NK-92 treated with Interleukin-12 subunit alpha and Interleukin-12 subunit beta, amount 100 ng/mL, for 24 hours (cell line): ENCODE measurements around the gene RUNX1.

Source experiments
- DNase-seq: peaks from one replicate; lab custom pipeline; 2025; lab: John Stamatoyannopoulos, UW

Gene RUNX1

GRCh38 chr21:34897828-34898227 lies 151.3 kb downstream of the RUNX1 start:
- DNase-seq, result no peak

DNA sequence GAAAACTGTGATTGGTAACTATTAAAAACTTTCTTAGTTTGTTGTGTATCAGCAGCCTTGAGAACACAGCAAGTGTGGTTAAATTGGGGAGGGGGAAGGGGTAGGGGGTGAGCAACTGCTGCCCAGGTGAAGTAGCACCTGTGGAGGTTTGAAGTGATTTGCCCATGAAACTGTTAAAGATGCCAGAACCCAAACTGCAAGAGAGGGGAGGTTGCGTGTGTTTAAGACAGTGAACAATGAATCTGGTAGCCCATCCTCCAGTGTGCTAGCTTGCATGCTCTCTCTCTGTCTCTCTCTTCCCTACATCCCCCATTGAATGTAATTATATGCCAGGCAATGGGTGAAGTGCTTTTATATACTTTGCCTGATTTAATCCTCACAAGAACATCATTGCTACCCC lies 154.7 kb downstream of the RUNX1 start:
- no peak for DNase-seq

- DNase-seq, result no peak
These were observed 156.9 kb downstream of the RUNX1 start for GRCh38 chr21:34892209-34892608.

GRCh38 chr21:34891613-34891943 lies 157.5 kb downstream of the RUNX1 start:
- no peak for DNase-seq

DNA sequence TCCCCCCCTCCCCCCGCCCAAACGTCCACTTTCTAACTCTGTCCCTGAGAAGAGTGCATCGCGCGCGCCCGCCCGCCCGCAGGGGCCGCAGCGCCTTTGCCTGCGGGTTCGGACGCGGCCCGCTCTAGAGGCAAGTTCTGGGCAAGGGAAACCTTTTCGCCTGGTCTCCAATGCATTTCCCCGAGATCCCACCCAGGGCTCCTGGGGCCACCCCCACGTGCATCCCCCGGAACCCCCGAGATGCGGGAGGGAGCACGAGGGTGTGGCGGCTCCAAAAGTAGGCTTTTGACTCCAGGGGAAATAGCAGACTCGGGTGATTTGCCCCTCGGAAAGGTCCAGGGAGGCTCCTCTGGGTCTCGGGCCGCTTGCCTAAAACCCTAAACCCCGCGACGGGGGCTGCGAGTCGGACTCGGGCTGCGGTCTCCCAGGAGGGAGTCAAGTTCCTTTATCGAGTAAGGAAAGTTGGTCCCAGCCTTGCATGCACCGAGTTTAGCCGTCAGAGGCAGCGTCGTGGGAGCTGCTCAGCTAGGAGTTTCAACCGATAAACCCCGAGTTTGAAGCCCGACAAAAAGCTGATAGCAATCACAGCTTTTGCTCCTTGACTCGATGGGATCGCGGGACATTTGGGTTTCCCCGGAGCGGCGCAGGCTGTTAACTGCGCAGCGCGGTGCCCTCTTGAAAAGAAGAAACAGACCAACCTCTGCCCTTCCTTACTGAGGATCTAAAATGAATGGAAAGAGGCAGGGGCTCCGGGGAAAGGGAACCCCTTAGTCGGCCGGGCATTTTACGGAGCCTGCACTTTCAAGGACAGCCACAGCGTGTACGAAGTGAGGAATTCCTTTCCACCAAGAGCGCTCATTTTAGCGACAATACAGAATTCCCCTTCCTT lies 158.1 kb downstream of the RUNX1 start:
- no peak for DNase-seq

- no peak for DNase-seq
These were observed 158.7 kb downstream of the RUNX1 start for GRCh38 chr21:34890470-34890723.

DNA sequence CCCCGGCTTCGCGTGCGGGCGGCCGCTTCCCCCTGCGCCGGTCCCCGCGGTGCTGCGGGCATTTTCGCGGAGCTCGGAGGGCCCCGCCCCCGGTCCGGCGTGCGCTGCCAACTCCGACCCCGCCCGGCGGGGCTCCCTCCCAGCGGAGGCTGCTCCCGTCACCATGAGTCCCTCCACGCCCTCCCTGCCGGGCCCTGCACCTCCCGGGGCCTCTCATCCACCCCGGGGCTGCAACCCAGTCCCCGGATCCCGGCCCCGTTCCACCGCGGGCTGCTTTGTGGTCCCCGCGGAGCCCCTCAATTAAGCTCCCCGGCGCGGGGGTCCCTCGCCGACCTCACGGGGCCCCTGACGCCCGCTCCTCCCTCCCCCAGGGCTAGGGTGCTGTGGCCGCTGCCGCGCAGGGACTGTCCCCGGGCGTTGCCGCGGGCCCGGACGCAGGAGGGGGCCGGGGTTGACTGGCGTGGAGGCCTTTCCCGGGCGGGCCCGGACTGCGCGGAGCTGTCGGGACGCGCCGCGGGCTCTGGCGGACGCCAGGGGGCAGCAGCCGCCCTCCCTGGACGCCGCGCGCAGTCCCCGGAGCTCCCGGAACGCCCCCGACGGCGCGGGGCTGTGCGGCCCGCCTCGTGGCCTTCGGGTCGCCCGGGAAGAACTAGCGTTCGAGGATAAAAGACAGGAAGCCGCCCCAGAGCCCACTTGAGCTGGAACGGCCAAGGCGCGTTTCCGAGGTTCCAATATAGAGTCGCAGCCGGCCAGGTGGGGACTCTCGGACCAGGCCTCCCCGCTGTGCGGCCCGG lies 159.2 kb downstream of the RUNX1 start:
- DNase-seq, result peak; percentile 80

- DNase-seq, result peak; percentile 66
These were observed 159.8 kb downstream of the RUNX1 start for GRCh38 chr21:34889320-34889675.

DNA sequence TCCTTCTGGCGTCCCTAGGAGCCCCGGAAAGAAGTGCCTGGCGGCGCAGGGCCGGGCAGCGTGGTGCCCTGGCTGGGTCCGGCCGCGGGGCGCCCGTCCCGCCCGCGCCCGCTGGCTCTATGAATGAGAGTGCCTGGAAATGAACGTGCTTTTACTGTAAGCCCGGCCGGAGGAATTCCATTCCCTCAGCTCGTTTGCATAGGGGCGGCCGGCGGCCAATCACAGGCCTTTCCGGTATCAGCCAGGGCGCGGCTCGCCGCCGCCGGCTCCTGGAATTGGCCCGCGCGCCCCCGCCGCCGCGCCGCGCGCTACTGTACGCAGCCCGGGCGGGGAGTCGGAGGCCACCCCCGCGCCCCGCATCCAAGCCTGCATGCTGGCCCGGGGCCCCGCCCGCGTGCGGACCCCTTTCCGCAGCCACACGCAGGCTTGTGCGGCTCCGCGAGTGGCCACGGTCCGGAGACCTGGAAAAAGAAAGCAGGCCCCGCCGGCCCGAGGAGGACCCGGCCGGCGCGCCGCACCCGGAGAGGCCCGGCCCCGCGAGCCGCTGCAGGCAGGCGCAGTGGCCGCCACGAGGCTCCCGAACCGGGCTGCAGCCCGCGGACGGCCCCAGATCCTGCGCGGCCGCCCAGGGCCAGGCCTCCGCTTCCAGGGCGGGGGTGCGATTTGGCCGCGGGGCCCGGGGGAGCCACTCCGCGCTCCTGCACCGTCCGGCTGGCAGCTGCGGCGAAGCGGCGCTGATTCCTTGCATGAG lies 160.4 kb downstream of the RUNX1 start:
- peak; percentile 88 for DNase-seq

DNA sequence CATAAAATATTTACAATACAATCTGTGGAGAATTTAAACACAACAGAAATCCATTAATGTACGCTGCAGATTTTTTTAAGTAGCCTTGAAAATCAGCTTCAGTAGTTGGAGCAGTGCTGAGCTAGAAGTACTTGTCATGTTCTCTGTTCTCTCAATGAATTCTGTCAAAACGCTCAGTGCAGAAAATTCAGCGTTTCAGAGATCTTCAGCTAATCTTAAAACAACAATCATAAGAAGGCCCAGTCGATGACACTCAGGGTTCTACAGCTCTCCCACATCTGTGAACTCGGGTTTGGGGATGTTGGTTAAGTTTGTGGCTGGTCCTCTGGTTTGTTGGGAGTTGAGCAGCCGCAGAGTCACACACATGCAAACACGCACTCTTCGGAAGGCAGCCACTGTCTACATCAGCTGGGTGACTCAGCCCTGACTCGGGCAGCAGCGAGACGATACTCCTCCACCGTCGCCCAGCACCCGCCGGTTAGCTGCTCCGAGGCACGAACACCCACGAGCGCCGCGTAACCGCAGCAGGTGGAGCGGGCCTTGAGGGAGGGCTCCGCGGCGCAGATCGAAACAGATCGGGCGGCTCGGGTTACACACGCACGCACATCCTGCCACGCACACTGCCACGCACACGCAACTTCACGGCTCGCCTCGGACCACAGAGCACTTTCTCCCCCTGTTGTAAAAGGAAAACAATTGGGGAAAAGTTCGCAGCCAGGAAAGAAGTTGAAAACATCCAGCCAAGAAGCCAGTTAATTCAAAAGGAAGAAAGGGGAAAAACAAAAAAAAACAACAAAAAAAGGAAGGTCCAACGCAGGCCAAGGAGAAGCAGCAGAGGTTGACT lies 161.2 kb downstream of the RUNX1 start:
- DNase-seq, result no peak

- DNase-seq, result no peak
These were observed 162.0 kb downstream of the RUNX1 start for GRCh38 chr21:34887105-34887442.

- DNase-seq, result no peak
These were observed 162.6 kb downstream of the RUNX1 start for GRCh38 chr21:34886240-34887104.

GRCh38 chr21:34885626-34886239 lies 163.4 kb downstream of the RUNX1 start:
- DNase-seq, result no peak

- no peak for DNase-seq
These were observed 164.0 kb downstream of the RUNX1 start for GRCh38 chr21:34885125-34885524.

DNA sequence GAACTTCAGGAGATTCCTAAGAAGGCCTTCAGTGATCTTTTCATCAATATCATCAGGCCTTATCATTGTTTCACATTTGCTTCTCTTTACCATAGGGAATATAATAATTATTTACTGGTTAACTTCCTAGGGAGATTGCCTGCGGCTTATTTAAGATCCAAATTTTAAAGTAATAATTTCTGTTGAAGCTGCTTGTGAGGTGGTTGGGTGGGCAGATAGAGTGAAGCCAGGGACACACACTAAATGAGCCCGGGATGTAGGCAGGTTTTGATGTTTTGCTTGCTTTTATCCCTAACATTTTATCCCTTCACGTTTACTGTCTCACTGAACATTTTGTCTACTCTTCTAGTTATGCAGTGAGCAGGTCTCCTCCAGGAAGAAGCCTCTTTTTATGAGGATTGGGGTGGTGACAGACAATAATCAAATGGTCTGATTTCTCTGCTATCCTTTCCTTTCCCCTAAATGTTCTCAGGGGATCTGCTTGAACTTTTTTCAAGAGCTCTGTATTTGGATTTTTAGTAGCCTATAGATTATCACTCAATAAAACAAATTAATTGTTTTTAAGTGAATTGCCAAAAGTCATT lies 164.7 kb downstream of the RUNX1 start:
- no peak for DNase-seq

DNA sequence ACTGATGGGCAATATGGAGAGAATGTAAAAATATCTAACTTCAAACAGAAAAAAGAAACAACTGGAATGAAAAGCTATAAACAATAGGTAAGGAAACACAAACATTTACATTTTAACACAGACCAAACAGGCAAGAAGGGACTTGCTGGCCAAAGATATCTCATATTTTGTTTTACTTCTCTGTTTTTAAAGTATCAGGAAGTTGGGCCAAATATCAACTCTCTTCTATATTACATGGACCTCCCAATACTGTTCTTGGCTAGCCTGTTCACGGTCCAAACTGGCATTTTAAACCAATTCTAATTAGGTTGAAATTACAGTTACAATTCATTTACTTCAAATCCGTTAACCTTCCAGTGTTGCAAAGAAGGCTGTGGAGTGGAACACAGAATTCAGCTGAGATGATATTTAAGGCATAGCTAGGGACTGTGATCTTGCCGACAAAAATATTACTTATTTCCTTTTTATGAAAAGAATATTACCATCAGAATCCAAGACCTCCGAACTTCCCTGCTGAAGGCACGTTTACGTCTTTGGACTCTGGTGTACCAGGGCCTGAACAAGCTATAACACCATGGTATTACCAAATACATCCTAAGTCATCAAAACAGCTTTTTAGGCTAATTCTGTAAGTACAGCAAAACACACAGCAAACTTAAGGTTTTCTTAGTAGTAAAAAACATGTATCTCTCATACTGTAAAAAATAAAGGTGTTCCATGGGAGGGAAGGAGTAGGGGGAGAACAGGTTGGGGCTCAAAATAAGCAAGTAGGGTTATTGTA lies 165.4 kb downstream of the RUNX1 start:
- no peak for DNase-seq

DNA sequence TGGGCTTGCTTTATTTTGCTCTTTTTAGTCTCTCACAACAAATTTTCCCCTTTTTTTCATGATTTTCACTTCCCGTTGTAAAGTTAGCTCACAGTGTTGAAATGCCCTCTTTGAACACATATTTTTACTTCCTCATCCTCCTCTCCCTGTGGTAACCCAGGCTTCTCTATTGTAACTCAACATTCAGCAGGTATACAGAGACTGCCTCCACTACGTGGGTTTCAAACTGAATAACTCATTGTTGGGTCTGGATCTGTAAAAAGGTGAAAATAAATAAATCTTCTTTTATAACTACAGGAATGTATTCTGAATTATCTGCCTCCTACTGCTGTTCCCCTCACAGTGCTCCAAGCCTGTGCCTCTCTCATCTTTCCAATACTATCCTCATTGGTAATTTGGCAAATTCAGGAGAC lies 166.4 kb downstream of the RUNX1 start:
- DNase-seq, result no peak

DNA sequence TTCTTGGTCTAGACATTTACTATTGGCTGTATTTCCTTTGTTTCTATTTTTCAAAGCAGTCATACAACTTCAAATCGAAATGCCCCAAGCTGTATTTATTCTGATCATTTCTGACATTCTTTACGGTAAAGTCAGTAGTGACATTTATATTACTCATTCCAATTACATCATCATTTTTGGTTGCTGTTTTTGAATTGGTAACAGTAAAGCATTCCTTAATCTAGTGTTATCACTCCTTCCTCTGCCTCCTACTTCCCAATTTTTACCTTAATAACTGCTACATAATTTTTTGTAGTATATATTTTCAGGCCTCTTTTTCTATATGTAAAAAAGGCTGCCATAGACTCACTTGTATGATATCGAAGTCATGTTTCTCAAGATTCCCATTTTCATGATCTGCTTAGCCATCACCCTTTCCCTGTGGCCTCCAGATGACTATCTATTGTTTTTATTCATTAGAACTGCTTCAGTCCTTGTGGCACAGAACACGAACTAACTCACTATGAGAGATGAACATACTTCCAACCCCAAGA lies 167.2 kb downstream of the RUNX1 start:
- no peak for DNase-seq

DNA sequence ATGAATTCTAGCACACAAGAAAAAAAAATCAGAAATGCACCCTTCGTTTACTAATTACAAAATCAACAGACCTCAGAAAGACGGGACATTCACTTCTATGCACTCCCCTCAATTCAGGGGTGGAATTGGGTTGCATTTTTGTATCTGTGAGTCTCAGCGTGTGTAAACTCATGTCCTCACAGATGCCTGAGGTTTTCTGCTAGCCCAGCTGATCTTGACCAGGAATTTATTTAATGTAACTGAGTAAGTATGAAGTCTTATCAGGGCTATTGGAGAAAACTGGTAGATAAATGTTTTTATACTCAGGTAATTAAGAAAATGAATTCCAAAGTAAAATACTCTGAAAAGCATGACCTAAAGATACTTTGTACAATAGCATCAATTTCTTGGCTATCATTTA lies 167.7 kb downstream of the RUNX1 start:
- no peak for DNase-seq
